Upper lobe of left lung (tissue), 6 donors: ENCODE measurements around the gene C20orf204. TPM values are rescaled to one million over a fixed set of nuclear protein-coding genes. Genes with fewer than 3 reads are reported as not detected.

Experiments used
- ATAC-seq, 2 donors: fragments of 200-7000 bp; cut with Tn5 transposase; one replicate each; pipeline ENCODE4 v1.9.1; 2022; ENCODE audit warnings: mild to moderate bottlenecking in 2 of 2, moderate library complexity in 2 of 2; ENCODE audit not compliant: low FRiP score in 2 of 2
- DNase-seq, 2 donors: peaks; one replicate each; pipeline ENCODE4 v3.0.0-alpha.2; 2019 to 2020
- H3K27ac ChIP-seq, 4 donors: fragments of 200-600 bp; sonication (generic); one replicate each; pipeline ENCODE4 v1.5.1; 2016 to 2019
- H3K27me3 ChIP-seq, 4 donors: fragments of 200-600 bp; sonication (generic); one replicate each; pipeline ENCODE4 v1.5.1; 2017 to 2019
- H3K36me3 ChIP-seq, 4 donors: fragments of 200-600 bp; sonication (generic); one replicate each; pipeline ENCODE4 v1.5.1; 2016 to 2019
- H3K4me1 ChIP-seq, 4 donors: fragments of 200-600 bp; sonication (generic); one replicate each; pipeline ENCODE4 v1.5.1; 2018 to 2019
- H3K4me3 ChIP-seq, 4 donors: fragments of 200-600 bp; sonication (generic); one replicate each; pipeline ENCODE4 v1.5.1; 2017 to 2019; ENCODE audit warnings: mild to moderate bottlenecking in 2 of 4, moderate library complexity in 1 of 4
- H3K9me3 ChIP-seq, 4 donors: fragments of 200-600 bp; sonication (generic); one replicate each; pipeline ENCODE4 v1.5.1; 2018 to 2019
- CTCF ChIP-seq, 6 experiments: fragments of 450-650 bp in 4 of 6; fragments of 200-600 bp in 2 of 6; sonication (generic) in 2 of 6; IDR thresholded peaks; one replicate each; pipeline ENCODE4 v1.5.1; 2016 to 2019; ENCODE audit warnings: antibody characterized with exemption in 6 of 6
- EP300 ChIP-seq, 4 donors: sonication (generic); formaldehyde crosslinking; IDR thresholded peaks; one replicate each; pipeline ENCODE4 v1.5.1; 2017; ENCODE audit warnings: antibody characterized with exemption in 4 of 4, control low read depth in 2 of 4
- POLR2A ChIP-seq, 4 donors: fragments of 450-650 bp; IDR thresholded peaks; one replicate each; pipeline ENCODE4 v1.5.1; 2016 to 2017; ENCODE audit warnings: antibody characterized with exemption in 4 of 4, mild to moderate bottlenecking in 2 of 4
- POLR2AphosphoS5 ChIP-seq, 2 donors: sonication (generic); formaldehyde crosslinking; IDR thresholded peaks; one replicate each; pipeline ENCODE4 v1.5.1; 2017; ENCODE audit warnings: antibody characterized with exemption in 2 of 2
- WGBS, 2 donors: methylation state at CpG; one replicate each; pipeline ENCODE4 v1.1.5; 2017 to 2018; 5-methylcytosine and 5-hydroxymethylcytosine counted together
- total RNA-seq, 6 donors: library from RNA; depleted of rRNA in 4 of 6; stranded (reverse); fragments of >200 nt in 4 of 6; gene quantifications; one replicate each; pipeline versions ENCODE4 v1.1.0 to v1.2.1, GENCODE V29; 2016 to 2021
- donor health status: DM: no; HTN: no; CAD: no; lungs with moderate emphysema.
- donor health status: DM: no; HTN: yes; CAD: no; lungs with severe emphysema.

Gene C20orf204
- total RNA-seq, 6 donors from 2014 or later, result 0.44 to 2.3 (median 1.7) TPM

GRCh38 chr20:64023361-64024140 lies 12.4 kb upstream of the C20orf204 start:
- Histone ChIP-seq H3K36me3 (peaks cover 46 to 97% (median 88%) of the 10 kb centered on the region in 4 donors), H3K4me3 (no peak overlapping the region), H3K9me3 (no peaks in the 10 kb centered on the region), H3K27ac (no peak overlapping the region), H3K4me1 (no peaks in the 10 kb centered on the region), H3K27me3 (no peaks in the 10 kb centered on the region)
- no peak for ATAC-seq
- no peak for DNase-seq
- no peak for TF ChIP-seq POLR2AphosphoS5 (IDR thresholded peaks at IDR 0.05)
- no peak for TF ChIP-seq CTCF (IDR thresholded peaks at IDR 0.05)
- TF ChIP-seq EP300 (IDR thresholded peaks at IDR 0.05), result no peak
- TF ChIP-seq POLR2A (IDR thresholded peaks at IDR 0.05), result no peak
- WGBS, 2 donors, result 91 to 96% methylated on average over 10 to 15 of the region's 15 CpGs

GRCh38 chr20:64024141-64024990 lies 11.6 kb upstream of the C20orf204 start:
- no peak for TF ChIP-seq POLR2AphosphoS5 (IDR thresholded peaks at IDR 0.05)
- TF ChIP-seq EP300 (IDR thresholded peaks at IDR 0.05), result no peak
- no peak for TF ChIP-seq CTCF (IDR thresholded peaks at IDR 0.05)
- no peak for TF ChIP-seq POLR2A (IDR thresholded peaks at IDR 0.05)
- ATAC-seq (no peak), DNase-seq (no peak)
- no peak overlapping the region for H3K4me3 ChIP-seq
- H3K9me3 ChIP-seq, result no peaks in the 10 kb centered on the region
- WGBS, 2 donors, result 83 to 85% methylated on average over 16 to 17 of the region's 17 CpGs
- H3K27ac ChIP-seq, result no peak overlapping the region
- no peaks in the 10 kb centered on the region for H3K27me3 ChIP-seq
- peaks cover 48 to 97% (median 85%) of the 10 kb centered on the region in 4 donors for H3K36me3 ChIP-seq
- H3K4me1 ChIP-seq, result no peaks in the 10 kb centered on the region

- ATAC-seq (no peak), DNase-seq (no peak)
- TF ChIP-seq POLR2A (IDR thresholded peaks at IDR 0.05), result no peak
- no peaks in the 10 kb centered on the region for H3K9me3 ChIP-seq
- WGBS, 2 donors, result 89 to 98% methylated on average over 11 to 18 of the region's 18 CpGs
- H3K4me3 ChIP-seq, result no peak overlapping the region
- H3K4me1 ChIP-seq, result no peaks in the 10 kb centered on the region
- H3K27ac ChIP-seq, result no peak overlapping the region
- no peaks in the 10 kb centered on the region for H3K27me3 ChIP-seq
- peaks cover 51 to 97% (median 87%) of the 10 kb centered on the region in 4 donors for H3K36me3 ChIP-seq
Measured at GRCh38 chr20:64025101-64025825, 10.7 kb upstream of the C20orf204 start.

- no peaks in the 10 kb centered on the region for H3K9me3 ChIP-seq
- ATAC-seq, result no peak
- 93 to 98% methylated on average over 22 to 29 of the region's 29 CpGs for WGBS, 2 donors
- peaks cover 55 to 97% (median 92%) of the 10 kb centered on the region in 4 donors for H3K36me3 ChIP-seq
- no peak for TF ChIP-seq POLR2A (IDR thresholded peaks at IDR 0.05)
- TF ChIP-seq POLR2AphosphoS5 (IDR thresholded peaks at IDR 0.05), result no peak
- no peak for TF ChIP-seq CTCF (IDR thresholded peaks at IDR 0.05)
- TF ChIP-seq EP300 (IDR thresholded peaks at IDR 0.05), result no peak
- peak in 1 of 2 donors; percentile 73 for DNase-seq
- no peaks in the 10 kb centered on the region for H3K4me1 ChIP-seq
- H3K4me3 ChIP-seq, result no peak overlapping the region
- no peaks in the 10 kb centered on the region for H3K27me3 ChIP-seq
- H3K27ac ChIP-seq, result no peak overlapping the region
Measured at GRCh38 chr20:64025826-64026412, 10.1 kb upstream of the C20orf204 start.
